Stimulated activated effector memory CD8-positive, alpha-beta T cell treated with anti-CD3 and anti-CD28 coated beads, Interleukin-12 subunit alpha, Interleukin-12 subunit beta, amount 100 ng/mL, for 72 hours (primary cell): Measurements from ENCODE around the gene UTS2R.

ENCODE experiments used
- ATAC-seq: fragments of 150-1000 bp; cut with Tn5 transposase; 2 replicates; pipeline ENCODE4 v1.10.0; 2021
- DNase-seq, 2 donors: peaks; one replicate each; pipeline ENCODE4 v3.0.0; 2021 to 2022; ENCODE audit warnings: low spot score in 2 of 2
- H3K27ac Mint-ChIP-seq: one replicate; pipeline ENCODE4 v1.8.0; 2022; ENCODE audit warnings: mild to moderate bottlenecking, mixed read lengths
- H3K36me3 Mint-ChIP-seq: one replicate; pipeline ENCODE4 v1.8.0; 2022; ENCODE audit warnings: mild to moderate bottlenecking, mixed read lengths
- H3K4me1 Mint-ChIP-seq: one replicate; pipeline ENCODE4 v1.8.0; 2022; ENCODE audit warnings: mixed read lengths
- H3K4me3 Mint-ChIP-seq: one replicate; pipeline ENCODE4 v1.8.0; 2022; ENCODE audit warnings: mild to moderate bottlenecking, mixed read lengths
- H3K9me3 Mint-ChIP-seq: one replicate; pipeline ENCODE4 v1.8.0; 2022; ENCODE audit warnings: mixed read lengths

The UTS2R gene

DNA sequence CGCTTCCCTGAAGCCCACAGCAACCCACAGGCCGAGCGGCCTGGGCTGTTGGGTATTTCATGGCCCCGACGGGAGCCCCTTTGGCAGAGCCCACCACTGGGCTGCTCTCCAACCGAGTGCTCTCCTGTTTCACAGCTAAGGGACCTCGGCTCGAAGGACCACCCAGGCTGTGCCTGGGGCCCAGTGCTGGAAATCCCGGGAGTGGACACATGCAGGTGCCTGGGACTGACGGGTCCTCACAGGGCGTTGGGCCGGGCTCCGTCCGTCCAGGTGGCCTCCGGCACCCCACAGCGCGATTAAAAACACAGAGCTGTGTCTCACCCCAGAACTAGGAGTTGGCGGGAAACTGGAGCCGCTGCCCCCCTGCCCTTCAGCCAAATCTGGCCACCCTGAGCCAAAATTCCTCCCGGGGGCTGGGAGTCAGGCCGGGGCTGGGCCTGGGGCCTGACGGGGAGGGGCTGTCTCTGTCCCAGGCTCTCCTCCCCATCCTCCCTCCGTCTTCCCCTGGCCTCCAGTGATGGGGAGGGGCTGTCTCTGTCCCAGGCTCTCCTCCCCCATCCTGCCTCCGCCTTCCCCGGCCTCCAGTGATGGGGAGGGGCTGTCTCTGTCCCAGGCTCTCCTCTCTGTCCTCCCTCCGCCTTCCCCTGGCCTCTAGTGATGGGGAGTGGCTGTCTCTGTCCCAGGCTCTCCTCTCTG, 14.1 kb downstream of the UTS2R start:
- H3K4me3 Mint-ChIP-seq, result no peak overlapping the region

DNA sequence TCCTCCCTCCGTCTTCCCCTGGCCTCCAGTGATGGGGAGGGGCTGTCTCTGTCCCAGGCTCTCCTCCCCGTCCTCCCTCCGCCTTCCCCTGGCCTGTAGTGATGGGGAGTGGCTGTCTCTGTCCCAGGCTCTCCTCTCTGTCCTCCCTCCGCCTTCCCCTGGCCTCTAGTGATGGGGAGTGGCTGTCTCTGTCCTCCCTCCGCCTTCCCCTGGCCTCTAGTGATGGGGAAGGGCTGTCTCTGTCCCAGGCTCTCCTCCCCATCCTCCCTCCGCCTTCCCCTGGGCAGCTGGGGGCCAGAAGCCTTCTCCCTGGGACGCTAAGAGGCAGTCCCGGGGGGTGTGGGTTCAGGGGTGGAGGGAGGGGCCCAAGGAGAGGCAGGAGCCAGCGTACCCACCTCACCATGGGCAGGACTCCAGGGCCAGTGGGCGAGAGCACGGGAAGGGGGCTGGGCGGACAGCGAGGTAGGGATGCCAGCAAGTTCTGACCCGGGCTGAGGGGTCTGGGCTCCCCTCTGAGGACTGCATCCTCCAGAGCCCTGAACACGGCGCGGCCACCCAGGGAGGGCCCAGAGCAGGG, 14.8 kb downstream of the UTS2R start:
- Mint-ChIP-seq H3K27ac (no peak overlapping the region), H3K4me3 (no peak overlapping the region), H3K4me1 (peaks cover 13% of the 10 kb centered on the region), H3K36me3 (no peaks in the 10 kb centered on the region), H3K9me3 (no peaks in the 10 kb centered on the region)
- DNase-seq, result no peak
- ATAC-seq, result no peak

More for the DNA sequence above, 14.1 kb downstream of the UTS2R start:
- no peak for ATAC-seq
- Mint-ChIP-seq H3K27ac (no peak overlapping the region), H3K36me3 (no peaks in the 10 kb centered on the region), H3K9me3 (no peaks in the 10 kb centered on the region), H3K4me1 (peaks cover 19% of the 10 kb centered on the region)
- DNase-seq, result no peak

DNA sequence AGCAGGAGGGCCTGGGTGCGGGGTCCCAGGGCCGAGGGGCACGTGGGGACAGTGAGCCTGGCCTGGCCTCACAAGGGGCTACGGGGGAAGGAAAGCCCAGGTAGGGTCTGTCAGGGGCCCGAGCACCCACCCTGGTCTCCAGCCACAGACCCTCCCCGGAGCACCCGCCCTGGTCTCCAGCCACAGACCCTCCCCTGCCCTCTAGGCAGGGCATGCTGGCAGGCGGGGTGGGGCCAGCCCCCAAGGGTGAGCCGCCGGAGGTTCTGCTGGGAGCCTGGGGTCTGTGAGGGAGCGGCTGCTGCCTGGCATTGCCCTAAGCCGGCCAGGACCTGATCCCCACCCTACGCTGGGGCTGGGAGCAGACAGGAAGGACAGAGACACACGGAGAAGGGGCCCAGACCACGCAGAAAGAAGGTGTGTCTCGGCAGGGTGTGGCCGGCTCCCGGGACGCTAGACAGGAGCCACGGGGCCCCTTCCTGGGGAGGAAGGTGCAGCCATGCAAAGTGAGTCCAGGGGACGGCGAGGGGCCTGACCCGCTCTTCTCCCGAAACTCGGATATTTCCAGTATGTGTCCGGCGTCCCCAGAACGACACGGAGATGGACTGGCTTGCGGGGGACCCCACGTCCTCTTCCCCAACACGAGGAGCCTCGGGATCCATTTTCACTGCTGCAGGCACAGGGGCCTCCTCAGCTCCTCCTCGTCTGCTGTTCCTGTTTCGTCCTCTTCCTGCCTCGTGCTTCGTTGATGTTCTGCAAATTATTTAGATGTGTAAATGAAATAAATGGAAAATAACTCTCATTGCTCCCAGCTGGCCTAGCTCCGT, 15.5 kb downstream of the UTS2R start:
- DNase-seq (no peak), ATAC-seq (no peak)
- Mint-ChIP-seq H3K27ac (no peak overlapping the region), H3K9me3 (no peaks in the 10 kb centered on the region), H3K4me3 (no peak overlapping the region), H3K4me1 (peaks cover 9% of the 10 kb centered on the region), H3K36me3 (no peaks in the 10 kb centered on the region)

DNA sequence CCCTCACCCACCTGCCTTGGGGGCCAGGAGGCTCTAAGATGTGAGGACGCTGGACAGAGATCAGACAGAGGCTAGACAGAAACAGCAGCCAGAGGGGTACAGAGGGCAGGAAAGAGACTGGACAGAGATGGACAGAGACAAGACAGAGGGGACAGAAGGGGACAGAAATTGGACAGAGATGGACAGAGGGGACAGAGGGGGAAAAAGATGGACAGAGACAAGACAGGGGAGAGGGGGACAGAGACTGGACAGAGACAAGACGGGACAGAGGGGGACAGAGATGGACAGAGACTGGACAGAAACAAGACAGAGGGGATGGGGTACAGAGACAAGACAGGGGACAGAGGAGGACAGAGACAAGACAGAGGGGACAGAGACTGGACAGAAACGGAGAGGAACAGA, 16.1 kb downstream of the UTS2R start:
- Mint-ChIP-seq H3K36me3 (no peaks in the 10 kb centered on the region), H3K4me1 (peaks cover 9% of the 10 kb centered on the region), H3K4me3 (no peak overlapping the region), H3K9me3 (no peaks in the 10 kb centered on the region), H3K27ac (no peak overlapping the region)
- ATAC-seq (no peak), DNase-seq (no peak)

DNA sequence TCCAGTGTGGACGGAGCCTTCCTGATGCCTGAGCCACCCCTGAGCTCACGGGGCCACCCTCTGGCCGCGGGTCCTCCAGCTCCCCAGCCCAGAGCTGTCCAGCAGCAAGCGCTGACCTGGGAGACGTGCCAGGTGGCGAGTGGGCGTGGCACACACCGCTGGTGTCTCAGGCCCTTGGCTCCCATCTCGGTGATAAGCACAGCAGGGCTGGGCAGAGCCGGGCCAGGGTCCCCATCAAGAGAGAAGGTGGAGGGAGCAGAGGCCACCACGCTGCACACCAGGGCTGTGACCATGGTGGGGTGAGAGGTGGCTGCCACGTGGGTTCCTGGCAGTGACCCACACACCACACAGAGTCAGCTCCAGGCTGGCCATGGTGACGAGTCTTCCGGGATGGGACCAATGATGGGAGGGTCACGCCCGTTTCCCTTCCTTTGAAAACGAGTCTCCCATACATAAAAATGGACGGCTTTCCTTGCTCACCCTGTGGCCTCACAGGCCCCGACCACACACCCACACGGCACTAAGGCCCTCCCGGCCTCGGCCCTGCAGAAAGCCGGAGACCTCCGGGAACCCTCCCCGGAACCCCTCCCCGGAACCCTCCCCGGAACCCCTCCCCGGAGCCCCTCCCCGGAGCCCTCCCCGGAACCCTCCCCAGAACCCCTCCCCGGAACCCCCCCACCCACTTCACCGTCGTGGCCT, 16.8 kb downstream of the UTS2R start:
- DNase-seq, result no peak
- Mint-ChIP-seq H3K4me3 (no peak overlapping the region), H3K9me3 (no peaks in the 10 kb centered on the region), H3K36me3 (no peaks in the 10 kb centered on the region), H3K4me1 (peaks cover 9% of the 10 kb centered on the region), H3K27ac (no peak overlapping the region)
- no peak for ATAC-seq

DNA sequence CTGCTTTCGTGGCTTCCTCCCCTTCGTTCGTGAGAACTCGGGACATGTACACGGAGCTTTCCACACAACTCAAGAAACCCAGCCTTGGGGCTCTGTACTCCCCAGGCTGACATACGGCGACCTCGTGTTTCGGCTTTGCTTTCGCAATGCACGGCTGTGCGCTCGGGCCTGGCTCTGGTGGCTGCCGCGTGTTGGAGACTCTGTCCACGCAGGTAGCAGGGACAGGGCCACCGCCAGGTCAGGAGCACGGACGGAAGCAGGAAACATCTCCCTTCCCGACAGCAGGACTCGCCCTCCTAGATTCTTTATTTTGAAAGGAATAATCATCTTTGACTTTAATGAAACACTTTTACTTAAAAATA, 17.3 kb downstream of the UTS2R start:
- peaks cover 9% of the 10 kb centered on the region for H3K4me1 Mint-ChIP-seq
- no peak overlapping the region for H3K27ac Mint-ChIP-seq
- no peak for ATAC-seq
- H3K9me3 Mint-ChIP-seq, result no peaks in the 10 kb centered on the region
- no peak overlapping the region for H3K4me3 Mint-ChIP-seq
- no peaks in the 10 kb centered on the region for H3K36me3 Mint-ChIP-seq
- DNase-seq, result no peak

DNA sequence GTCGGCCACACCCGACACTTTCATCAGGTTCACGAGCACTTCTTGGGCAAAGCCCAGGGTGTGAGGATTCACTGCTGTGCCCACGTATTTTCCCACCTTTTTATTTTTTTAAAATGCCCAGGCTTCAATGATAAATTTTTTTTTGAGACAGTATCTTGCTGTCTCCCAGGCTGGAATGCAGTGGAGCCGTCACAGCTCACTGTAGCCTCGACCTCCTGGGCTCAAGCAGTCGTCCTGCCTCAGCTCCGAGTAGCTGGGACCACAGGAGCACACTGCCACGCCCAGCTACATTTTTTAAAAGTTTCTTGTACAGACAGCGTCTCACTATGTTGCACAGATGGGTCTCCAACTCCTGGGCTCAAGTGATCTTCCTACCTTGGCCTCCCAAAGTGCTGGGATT, 17.8 kb downstream of the UTS2R start:
- ATAC-seq (no peak), DNase-seq (no peak)
- Mint-ChIP-seq H3K27ac (no peak overlapping the region), H3K4me3 (no peak overlapping the region), H3K9me3 (no peaks in the 10 kb centered on the region), H3K36me3 (no peaks in the 10 kb centered on the region), H3K4me1 (peaks cover 9% of the 10 kb centered on the region)

DNA sequence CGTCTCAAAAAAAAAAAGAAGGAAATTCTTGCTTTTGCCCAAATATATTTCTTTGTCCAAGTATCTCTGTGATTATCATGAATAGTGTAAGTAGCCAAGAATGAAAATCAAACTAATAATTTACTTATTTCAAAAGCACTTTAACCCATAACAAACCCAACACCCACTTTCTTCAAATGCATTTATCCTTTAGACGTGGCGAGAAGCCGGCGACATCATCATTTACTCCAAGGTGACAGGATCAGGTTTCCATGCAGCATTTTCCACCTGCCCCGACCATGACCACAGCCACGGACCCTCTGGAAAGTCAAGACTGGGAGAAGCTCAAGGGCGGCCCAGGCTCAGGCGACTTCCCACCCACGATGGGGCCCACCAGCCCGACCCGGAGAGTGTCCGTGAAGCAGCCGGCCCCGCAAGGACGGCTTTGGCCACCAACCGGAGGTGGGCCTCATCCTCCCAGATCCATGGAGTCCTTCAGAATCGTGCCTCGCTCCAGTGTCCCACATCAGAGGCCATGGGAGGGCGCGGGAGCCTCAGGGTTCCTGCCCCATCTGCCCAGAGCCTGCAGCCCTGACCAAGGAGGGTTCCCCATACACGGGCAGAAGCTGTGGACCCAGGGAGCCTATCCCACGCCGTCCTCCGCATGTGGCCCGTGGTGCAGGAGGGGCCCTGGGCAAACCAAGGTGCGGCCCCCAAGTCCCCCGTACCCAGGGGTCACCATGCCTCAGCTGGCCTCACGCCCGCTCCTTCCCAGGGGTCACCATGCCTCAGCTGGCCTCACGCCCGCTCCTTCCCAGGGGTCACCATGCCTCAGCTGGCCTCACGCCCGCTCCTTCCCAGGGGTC, 18.7 kb downstream of the UTS2R start:
- Mint-ChIP-seq H3K4me3 (no peak overlapping the region), H3K9me3 (no peaks in the 10 kb centered on the region), H3K36me3 (peaks cover 6% of the 10 kb centered on the region), H3K27ac (no peak overlapping the region), H3K4me1 (peaks cover 9% of the 10 kb centered on the region)
- DNase-seq (no peak), ATAC-seq (no peak)

DNA sequence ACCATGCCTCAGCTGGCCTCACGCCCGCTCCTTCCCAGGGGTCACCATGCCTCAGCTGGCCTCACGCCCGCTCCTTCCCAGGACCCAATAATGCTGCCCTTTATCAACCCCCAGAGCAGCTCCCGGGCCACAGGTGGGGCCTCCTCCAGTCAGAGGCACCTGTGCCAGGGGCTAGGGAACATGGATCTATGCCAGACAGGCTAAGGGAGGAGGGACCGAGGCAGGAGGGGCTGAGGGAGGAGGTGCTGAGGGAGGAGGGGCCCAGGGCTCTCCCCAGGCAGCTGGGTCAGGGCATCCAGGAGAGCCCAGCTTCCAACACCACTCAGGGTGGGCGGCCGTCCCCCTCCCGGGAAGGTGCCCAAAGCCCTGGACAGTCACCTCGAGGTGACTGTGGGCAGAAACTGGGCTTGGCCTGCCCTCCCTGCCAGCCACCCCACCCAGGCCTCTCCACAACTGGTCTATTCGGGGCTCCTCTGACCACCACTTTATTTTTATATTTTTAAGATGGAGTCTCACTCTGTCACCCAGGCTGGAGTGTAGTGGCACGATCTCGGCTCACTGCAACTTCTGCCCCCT, 19.4 kb downstream of the UTS2R start:
- H3K9me3 Mint-ChIP-seq, result no peaks in the 10 kb centered on the region

DNA sequence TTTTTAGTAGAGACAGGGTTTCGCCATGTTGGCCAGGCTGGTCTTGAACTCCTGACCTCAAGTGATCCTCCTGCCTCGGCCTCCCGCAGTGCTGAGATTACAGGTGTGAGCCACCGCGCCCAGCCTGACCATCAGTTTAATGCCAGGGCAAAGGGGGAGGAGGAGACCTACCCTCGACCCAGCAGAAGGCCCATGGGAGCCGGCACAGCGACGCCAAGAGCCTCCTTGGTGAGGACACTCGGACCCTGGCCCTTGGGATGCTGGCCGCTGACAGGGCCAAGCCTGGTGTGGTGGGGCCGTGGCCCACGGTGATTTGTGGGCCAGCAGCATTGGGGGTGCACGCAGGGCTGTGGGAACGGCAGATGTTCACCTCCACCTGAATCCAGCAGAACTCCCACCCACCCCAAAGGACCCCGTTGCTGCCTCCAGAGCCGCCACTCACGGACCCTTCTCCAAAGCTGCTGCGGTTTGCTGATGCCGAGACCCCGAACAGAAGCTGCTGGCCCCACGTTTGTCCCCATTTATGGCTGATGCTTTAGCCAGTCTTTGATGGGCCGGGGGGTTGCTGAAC, 20.0 kb downstream of the UTS2R start:
- H3K9me3 Mint-ChIP-seq, result no peaks in the 10 kb centered on the region
- ATAC-seq (no peak), DNase-seq (no peak)
- H3K4me1 Mint-ChIP-seq, result peaks cover 9% of the 10 kb centered on the region
- H3K36me3 Mint-ChIP-seq, result peaks cover 6% of the 10 kb centered on the region
- no peak overlapping the region for H3K4me3 Mint-ChIP-seq
- H3K27ac Mint-ChIP-seq, result no peak overlapping the region

More for the DNA sequence above, 19.4 kb downstream of the UTS2R start:
- Mint-ChIP-seq H3K4me1 (peaks cover 9% of the 10 kb centered on the region), H3K27ac (no peak overlapping the region), H3K36me3 (peaks cover 6% of the 10 kb centered on the region), H3K4me3 (no peak overlapping the region)
- DNase-seq (no peak), ATAC-seq (no peak)

DNA sequence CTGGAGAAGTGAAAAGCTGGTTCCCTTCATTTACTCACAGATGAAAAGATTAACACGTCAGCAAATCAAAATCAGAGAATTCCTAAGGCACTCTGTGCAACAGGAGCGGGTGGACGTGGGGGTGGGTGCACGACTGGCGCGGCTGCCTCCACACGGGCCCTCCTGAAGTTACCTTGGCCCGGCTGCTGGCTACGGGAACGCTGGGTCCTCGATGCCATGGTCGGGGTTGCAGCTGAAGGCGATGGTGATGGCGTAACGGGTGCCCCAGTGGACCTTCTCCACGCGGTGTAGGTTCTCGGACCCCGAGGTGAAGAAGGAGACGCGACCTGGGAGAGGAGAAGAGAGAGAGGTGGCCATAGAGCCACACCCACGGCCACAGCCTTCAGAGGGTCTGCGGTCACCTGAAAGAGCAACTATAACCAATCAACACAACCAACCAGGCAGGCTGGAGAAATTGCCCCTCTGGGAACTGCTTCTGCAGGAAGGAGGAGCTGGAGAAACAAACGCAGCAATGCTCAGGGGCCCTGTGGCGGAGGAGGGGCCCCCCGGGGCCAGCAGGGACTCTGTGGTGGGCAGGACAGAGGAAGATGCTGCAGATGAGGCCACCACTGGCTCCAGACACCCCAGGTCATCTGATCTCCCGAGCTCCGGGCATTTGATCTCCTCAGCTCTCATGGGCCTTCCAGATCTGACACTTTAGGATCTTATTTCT, 20.8 kb downstream of the UTS2R start:
- Mint-ChIP-seq H3K4me3 (no peak overlapping the region), H3K36me3 (peaks cover 6% of the 10 kb centered on the region), H3K4me1 (peaks cover 7% of the 10 kb centered on the region), H3K27ac (no peak overlapping the region), H3K9me3 (no peaks in the 10 kb centered on the region)
- DNase-seq, result no peak
- no peak for ATAC-seq

DNA sequence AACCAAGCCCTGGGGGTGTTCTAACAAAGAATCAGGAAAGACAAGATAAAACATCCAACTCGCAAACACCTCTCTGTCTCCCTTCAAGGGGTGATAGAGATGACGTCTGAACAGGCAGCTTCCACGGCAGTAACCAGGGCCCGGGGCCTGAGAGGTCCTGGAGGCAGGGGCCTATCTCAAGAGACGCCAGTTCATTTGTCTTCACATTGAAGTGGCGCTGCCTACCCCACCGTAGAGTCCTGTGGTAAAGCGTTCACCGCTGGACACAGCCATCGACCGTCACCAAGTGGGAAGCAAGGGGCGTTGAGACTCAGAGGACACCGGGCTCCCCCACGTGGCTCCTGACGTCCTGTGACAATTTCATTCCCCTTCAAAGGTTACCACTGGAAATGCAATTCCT, 21.4 kb downstream of the UTS2R start:
- Mint-ChIP-seq H3K4me3 (no peak overlapping the region), H3K36me3 (peaks cover 6% of the 10 kb centered on the region), H3K4me1 (peaks cover 1% of the 10 kb centered on the region), H3K9me3 (no peaks in the 10 kb centered on the region), H3K27ac (no peak overlapping the region)
- DNase-seq (no peak), ATAC-seq (no peak)

DNA sequence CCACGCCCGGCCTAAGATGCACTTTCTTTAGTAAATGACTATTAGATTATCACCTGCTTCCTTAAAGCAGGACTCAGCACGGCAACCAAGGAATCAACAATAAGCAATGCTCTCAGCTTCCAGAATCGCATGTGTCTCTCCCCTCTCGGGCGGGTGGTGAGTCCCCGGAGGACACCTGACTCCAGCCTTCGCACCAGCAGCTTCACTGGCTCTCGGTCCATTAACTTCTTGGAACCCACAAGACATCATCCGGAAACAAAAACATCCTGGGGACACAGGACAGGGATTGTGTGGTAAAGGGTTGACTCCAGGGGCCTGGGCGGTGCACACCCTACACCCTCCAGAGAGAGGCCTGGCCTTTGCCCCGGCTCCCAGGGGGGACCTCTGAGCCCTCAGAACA, 22.7 kb downstream of the UTS2R start:
- Mint-ChIP-seq H3K4me3 (no peak overlapping the region), H3K27ac (no peak overlapping the region), H3K9me3 (no peaks in the 10 kb centered on the region), H3K36me3 (peaks cover 6% of the 10 kb centered on the region), H3K4me1 (no peaks in the 10 kb centered on the region)
- DNase-seq (no peak), ATAC-seq (no peak)
